ENCODE results near the gene RALGAPA2. TPM values are rescaled to one million over a fixed set of nuclear protein-coding genes. Genes with fewer than 3 reads are reported as not detected.

RALGAPA2 gene
- total RNA-seq, 1 experiment from 2014 or later, result 13.4 TPM

DNA sequence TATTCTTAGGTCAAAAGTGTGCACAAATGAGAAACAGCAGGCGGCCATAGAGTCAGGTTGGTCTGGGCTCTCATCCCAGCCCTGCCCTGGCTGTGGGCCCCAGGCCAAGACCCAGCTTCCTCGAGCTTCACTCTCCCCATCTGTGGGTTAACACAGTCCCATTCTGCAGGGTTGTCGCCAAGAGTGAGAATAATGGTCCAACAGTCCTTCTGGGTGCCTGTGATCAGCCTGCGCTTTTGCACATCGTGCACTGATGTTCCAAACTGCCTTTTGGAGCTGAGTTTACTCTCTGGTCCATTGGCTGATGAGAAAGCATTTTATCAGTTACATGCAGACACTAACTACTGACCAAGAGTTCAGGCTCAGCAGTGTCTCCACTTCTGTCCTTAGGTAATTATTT, 261.9 kb downstream of the RALGAPA2 start:
- CTCF ChIA-PET, result no interaction called here
- intact Hi-C loops (cut with micrococcal nuclease; ENCODE audit: unreplicated experiment) (no loop called here), in situ Hi-C loops (cut with HindIII; ENCODE audit: low pct_unique_long_range_greater_than_20kb, low sequenced_read_pairs) (no loop called here)
- Histone ChIP-seq H3K27me3 (ENCODE audit: control insufficient read depth, insufficient read depth, low read length) (no peaks in the 10 kb centered on the region), H3K9me3 (ENCODE audit: control insufficient read depth, insufficient read depth, low read depth, low read length) (no peaks in the 10 kb centered on the region), H3K36me3 (ENCODE audit: control insufficient read depth, insufficient read depth, low read length) (no peaks in the 10 kb centered on the region), H3K27ac (ENCODE audit: low read length) (no peak overlapping the region), H3K4me3 (ENCODE audit: low read depth in 2 of 2, low read length in 2 of 2) (no peak overlapping the region), H3K4me1 (ENCODE audit: control insufficient read depth, insufficient read depth, low read length) (no peaks in the 10 kb centered on the region)
- BruUV-seq (replicated peaks), result no TSS peak
- ATAC-seq (no peak), DNase-seq (ENCODE audit: low read depth, low spot score) (no peak)
- POLR2A ChIA-PET, result no interaction called here
- TF ChIP-seq, protein P1, sequence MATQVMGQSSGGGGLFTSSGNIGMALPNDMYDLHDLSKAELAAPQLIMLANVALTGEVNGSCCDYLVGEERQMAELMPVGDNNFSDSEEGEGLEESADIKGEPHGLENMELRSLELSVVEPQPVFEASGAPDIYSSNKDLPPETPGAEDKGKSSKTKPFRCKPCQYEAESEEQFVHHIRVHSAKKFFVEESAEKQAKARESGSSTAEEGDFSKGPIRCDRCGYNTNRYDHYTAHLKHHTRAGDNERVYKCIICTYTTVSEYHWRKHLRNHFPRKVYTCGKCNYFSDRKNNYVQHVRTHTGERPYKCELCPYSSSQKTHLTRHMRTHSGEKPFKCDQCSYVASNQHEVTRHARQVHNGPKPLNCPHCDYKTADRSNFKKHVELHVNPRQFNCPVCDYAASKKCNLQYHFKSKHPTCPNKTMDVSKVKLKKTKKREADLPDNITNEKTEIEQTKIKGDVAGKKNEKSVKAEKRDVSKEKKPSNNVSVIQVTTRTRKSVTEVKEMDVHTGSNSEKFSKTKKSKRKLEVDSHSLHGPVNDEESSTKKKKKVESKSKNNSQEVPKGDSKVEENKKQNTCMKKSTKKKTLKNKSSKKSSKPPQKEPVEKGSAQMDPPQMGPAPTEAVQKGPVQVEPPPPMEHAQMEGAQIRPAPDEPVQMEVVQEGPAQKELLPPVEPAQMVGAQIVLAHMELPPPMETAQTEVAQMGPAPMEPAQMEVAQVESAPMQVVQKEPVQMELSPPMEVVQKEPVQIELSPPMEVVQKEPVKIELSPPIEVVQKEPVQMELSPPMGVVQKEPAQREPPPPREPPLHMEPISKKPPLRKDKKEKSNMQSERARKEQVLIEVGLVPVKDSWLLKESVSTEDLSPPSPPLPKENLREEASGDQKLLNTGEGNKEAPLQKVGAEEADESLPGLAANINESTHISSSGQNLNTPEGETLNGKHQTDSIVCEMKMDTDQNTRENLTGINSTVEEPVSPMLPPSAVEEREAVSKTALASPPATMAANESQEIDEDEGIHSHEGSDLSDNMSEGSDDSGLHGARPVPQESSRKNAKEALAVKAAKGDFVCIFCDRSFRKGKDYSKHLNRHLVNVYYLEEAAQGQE (IDR thresholded peaks at IDR 0.05; ENCODE audit: insufficient read depth in 1 of 2, low read depth in 2 of 2, low read length in 1 of 2), result no peak
- no peak for TF ChIP-seq POLR2AphosphoS5 (IDR thresholded peaks at IDR 0.05; ENCODE audit: low read depth, low read length)
- no peak for TF ChIP-seq SIN3A (IDR thresholded peaks at IDR 0.05; ENCODE audit: borderline replicate concordance, insufficient read depth, low read depth, low read length)
- TF ChIP-seq TCF7L2 (IDR thresholded peaks at IDR 0.05; ENCODE audit: low read depth, low read length), result no peak
- TF ChIP-seq, protein P2, sequence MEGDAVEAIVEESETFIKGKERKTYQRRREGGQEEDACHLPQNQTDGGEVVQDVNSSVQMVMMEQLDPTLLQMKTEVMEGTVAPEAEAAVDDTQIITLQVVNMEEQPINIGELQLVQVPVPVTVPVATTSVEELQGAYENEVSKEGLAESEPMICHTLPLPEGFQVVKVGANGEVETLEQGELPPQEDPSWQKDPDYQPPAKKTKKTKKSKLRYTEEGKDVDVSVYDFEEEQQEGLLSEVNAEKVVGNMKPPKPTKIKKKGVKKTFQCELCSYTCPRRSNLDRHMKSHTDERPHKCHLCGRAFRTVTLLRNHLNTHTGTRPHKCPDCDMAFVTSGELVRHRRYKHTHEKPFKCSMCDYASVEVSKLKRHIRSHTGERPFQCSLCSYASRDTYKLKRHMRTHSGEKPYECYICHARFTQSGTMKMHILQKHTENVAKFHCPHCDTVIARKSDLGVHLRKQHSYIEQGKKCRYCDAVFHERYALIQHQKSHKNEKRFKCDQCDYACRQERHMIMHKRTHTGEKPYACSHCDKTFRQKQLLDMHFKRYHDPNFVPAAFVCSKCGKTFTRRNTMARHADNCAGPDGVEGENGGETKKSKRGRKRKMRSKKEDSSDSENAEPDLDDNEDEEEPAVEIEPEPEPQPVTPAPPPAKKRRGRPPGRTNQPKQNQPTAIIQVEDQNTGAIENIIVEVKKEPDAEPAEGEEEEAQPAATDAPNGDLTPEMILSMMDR (IDR thresholded peaks at IDR 0.05), result no peak

DNA sequence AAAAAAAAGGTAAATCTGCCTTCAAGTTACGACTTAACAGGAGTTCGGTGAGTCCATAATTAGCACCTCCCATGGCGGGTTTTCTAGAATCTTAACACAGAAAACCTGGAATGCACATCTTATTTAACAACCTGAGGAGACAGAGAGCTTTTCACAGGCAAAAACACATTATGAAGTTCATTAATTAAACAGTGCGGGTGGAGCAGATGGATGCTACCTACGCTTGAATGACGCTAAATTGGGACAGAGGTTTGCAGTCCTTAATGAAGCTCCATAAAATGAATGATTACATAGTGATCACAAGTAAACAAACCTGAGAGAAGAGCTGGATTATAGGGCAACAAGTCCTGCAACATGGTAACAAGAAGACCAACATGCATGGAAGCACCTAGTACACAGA, 263.6 kb downstream of the RALGAPA2 start:
- Histone ChIP-seq H3K36me3 (ENCODE audit: control insufficient read depth, insufficient read depth, low read length) (no peaks in the 10 kb centered on the region), H3K4me3 (ENCODE audit: low read depth in 2 of 2, low read length in 2 of 2) (no peak overlapping the region), H3K27me3 (ENCODE audit: control insufficient read depth, insufficient read depth, low read length) (no peaks in the 10 kb centered on the region), H3K9me3 (ENCODE audit: control insufficient read depth, insufficient read depth, low read depth, low read length) (no peaks in the 10 kb centered on the region), H3K4me1 (ENCODE audit: control insufficient read depth, insufficient read depth, low read length) (no peaks in the 10 kb centered on the region), H3K27ac (ENCODE audit: low read length) (no peak overlapping the region)
- intact Hi-C loops (cut with micrococcal nuclease; ENCODE audit: unreplicated experiment) (no loop called here), in situ Hi-C loops (cut with HindIII; ENCODE audit: low pct_unique_long_range_greater_than_20kb, low sequenced_read_pairs) (no loop called here)
- ATAC-seq (no peak), DNase-seq (ENCODE audit: low read depth, low spot score) (no peak)
- POLR2A ChIA-PET, result no interaction called here
- TF ChIP-seq SIN3A (IDR thresholded peaks at IDR 0.05; ENCODE audit: borderline replicate concordance, insufficient read depth, low read depth, low read length), result no peak
- TF ChIP-seq, protein P2 (IDR thresholded peaks at IDR 0.05), result no peak
- TF ChIP-seq, protein P1 (IDR thresholded peaks at IDR 0.05; ENCODE audit: insufficient read depth in 1 of 2, low read depth in 2 of 2, low read length in 1 of 2), result no peak
- no peak for TF ChIP-seq TCF7L2 (IDR thresholded peaks at IDR 0.05; ENCODE audit: low read depth, low read length)
- TF ChIP-seq POLR2AphosphoS5 (IDR thresholded peaks at IDR 0.05; ENCODE audit: low read depth, low read length), result no peak
- BruUV-seq (replicated peaks), result no TSS peak
- CTCF ChIA-PET, result no interaction called here

All from Panc1 (cell line).